ENCODE results near the gene IL12RB2. TPM values are rescaled to one million over a fixed set of nuclear protein-coding genes. Genes with fewer than 3 reads are reported as not detected.
"Not testable (repeated sequence)": the region's sequence is repeated elsewhere in the genome, so short reads cannot be mapped to it uniquely, and the experiment has no call there.

The IL12RB2 gene
- total RNA-seq, 5 donors from 2014 or later (not counting 1 experiment from before 2014, with no cell fraction given), result 1.3 to 3.5 (median 2.9) TPM

- H3K36me3 ChIP-seq (ENCODE audit: control insufficient read depth in 2 of 2, extremely low read depth in 1 of 2, insufficient read depth in 1 of 2, low read length in 1 of 2), result peaks cover 0 to 2% of the 10 kb centered on the region in 2 donors
- POLR2A ChIA-PET, result interaction anchor here (0.6 kb wide), 3 partner anchors 18 to 398 kb away, joined by 3 to 4 read pairs (median 3); no protein-coding TSS in a partner anchor
- no peak overlapping the region for H3K4me3 ChIP-seq (ENCODE audit: control insufficient read depth in 1 of 2, extremely low read depth in 1 of 2, low read length in 1 of 2)
- no peak for ATAC-seq (replicated peaks in 1 of 4)
- Mint-ChIP-seq H3K27me3 (no peaks in the 10 kb centered on the region), H3K9me3 (peaks cover 0 to 7% (median 3%) of the 10 kb centered on the region in 3 donors), H3K4me3 (no peak overlapping the region), H3K4me1 (no peaks in the 10 kb centered on the region), H3K36me3 (peaks cover 27% of the 10 kb centered on the region), H3K27ac (no peak overlapping the region)
- H3K27me3 ChIP-seq (replicated peaks in 1 of 2; ENCODE audit: control insufficient read depth in 2 of 2, extremely low read depth in 1 of 2, insufficient read depth in 2 of 2, low read length in 1 of 2), result no peaks in the 10 kb centered on the region
- CTCF ChIA-PET, result no interaction called here
- H3K27ac ChIP-seq (ENCODE audit: low read length), result no peak overlapping the region
- H3K9me3 ChIP-seq, result no peaks in the 10 kb centered on the region
- WGBS (ENCODE audit: insufficient coverage), result 90% methylated on average over 2 of the region's 3 CpGs
- DNase-seq, result no peak
- H3K4me1 ChIP-seq (ENCODE audit: control insufficient read depth in 1 of 2, extremely low read depth in 1 of 2, insufficient read depth in 2 of 2, low read length in 2 of 2), result no peaks in the 10 kb centered on the region
Observed at GRCh38 chr1:67390041-67390887, 82.6 kb downstream of the IL12RB2 start.

- Histone ChIP-seq H3K9me3 (no peaks in the 10 kb centered on the region), H3K4me1 (ENCODE audit: control insufficient read depth in 1 of 2, extremely low read depth in 1 of 2, insufficient read depth in 2 of 2, low read length in 2 of 2) (no peaks in the 10 kb centered on the region), H3K27me3 (replicated peaks in 1 of 2; ENCODE audit: control insufficient read depth in 2 of 2, extremely low read depth in 1 of 2, insufficient read depth in 2 of 2, low read length in 1 of 2) (no peaks in the 10 kb centered on the region), H3K36me3 (ENCODE audit: control insufficient read depth in 2 of 2, extremely low read depth in 1 of 2, insufficient read depth in 1 of 2, low read length in 1 of 2) (peaks cover 0 to 2% of the 10 kb centered on the region in 2 donors), H3K4me3 (ENCODE audit: control insufficient read depth in 1 of 2, extremely low read depth in 1 of 2, low read length in 1 of 2) (no peak overlapping the region), H3K27ac (ENCODE audit: low read length) (no peak overlapping the region)
- DNase-seq (peak in 2 of 35 experiments; percentile 1 to 11), ATAC-seq (replicated peaks in 1 of 4) (peak in 1 of 4 experiments; percentile 42)
- H3K4me1 Mint-ChIP-seq, result no peaks in the 10 kb centered on the region
- no peaks in the 10 kb centered on the region for H3K9me3 Mint-ChIP-seq
- no peaks in the 10 kb centered on the region for H3K27me3 Mint-ChIP-seq
- POLR2A ChIA-PET, result no interaction called here
- no peak overlapping the region for H3K27ac Mint-ChIP-seq
- H3K4me3 Mint-ChIP-seq, result no peak overlapping the region
- whole genome bisulfite sequencing (ENCODE audit: insufficient coverage), result 85% methylated on average over 9 of the region's 12 CpGs
- H3K36me3 Mint-ChIP-seq, result peaks cover 38% of the 10 kb centered on the region
- CTCF ChIA-PET, result interaction anchor here in 1 of 2 donors (0.6 kb wide), 1 partner anchor 78 kb away, joined by 5 read pairs; no protein-coding TSS in a partner anchor
Observed at GRCh38 chr1:67393240-67393639, 85.6 kb downstream of the IL12RB2 start.

DNA sequence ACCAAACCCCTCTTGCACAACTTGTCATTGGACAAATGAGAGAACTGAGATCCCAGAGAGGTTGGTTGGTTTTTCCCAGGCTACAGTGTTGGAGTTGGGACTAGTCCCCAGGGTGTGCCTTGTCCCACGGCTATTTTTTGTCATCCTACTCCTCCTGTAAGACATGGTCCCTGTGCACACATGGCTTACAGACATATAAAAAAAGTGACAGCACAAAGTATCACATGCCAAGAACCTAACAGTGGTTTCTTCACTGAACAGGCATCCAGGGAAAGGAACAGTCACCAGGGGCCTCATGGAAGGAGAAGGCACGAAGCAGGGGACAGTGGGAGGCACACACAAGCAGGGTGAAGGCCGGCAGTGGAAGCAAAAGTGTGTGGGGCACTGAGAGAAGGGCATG is 86.1 kb downstream of the IL12RB2 start:
- no peak overlapping the region for H3K4me3 ChIP-seq (ENCODE audit: control insufficient read depth in 1 of 2, extremely low read depth in 1 of 2, low read length in 1 of 2)
- ChIA-PET CTCF (no interaction called here), POLR2A (interaction anchor here in 1 of 2 donors (0.6 kb wide), 1 partner anchor 18 kb away, joined by 5 read pairs; no protein-coding TSS in a partner anchor)
- no peaks in the 10 kb centered on the region for H3K27me3 ChIP-seq (replicated peaks in 1 of 2; ENCODE audit: control insufficient read depth in 2 of 2, extremely low read depth in 1 of 2, insufficient read depth in 2 of 2, low read length in 1 of 2)
- peaks cover 0 to 2% of the 10 kb centered on the region in 2 donors for H3K36me3 ChIP-seq (ENCODE audit: control insufficient read depth in 2 of 2, extremely low read depth in 1 of 2, insufficient read depth in 1 of 2, low read length in 1 of 2)
- Mint-ChIP-seq H3K27me3 (no peaks in the 10 kb centered on the region), H3K4me1 (no peaks in the 10 kb centered on the region), H3K27ac (no peak overlapping the region), H3K4me3 (no peak overlapping the region), H3K36me3 (peaks cover 39% of the 10 kb centered on the region), H3K9me3 (no peaks in the 10 kb centered on the region)
- H3K9me3 ChIP-seq, result no peaks in the 10 kb centered on the region
- ATAC-seq (replicated peaks in 1 of 4) (no peak), DNase-seq (no peak)
- no peak overlapping the region for H3K27ac ChIP-seq (ENCODE audit: low read length)
- H3K4me1 ChIP-seq (ENCODE audit: control insufficient read depth in 1 of 2, extremely low read depth in 1 of 2, insufficient read depth in 2 of 2, low read length in 2 of 2), result no peaks in the 10 kb centered on the region
- WGBS (ENCODE audit: insufficient coverage), result 76% methylated on average over 2 of the region's 3 CpGs

GRCh38 chr1:67394548-67394947 is 86.9 kb downstream of the IL12RB2 start:
- 88% methylated on average over 4 of the region's 4 CpGs for WGBS (ENCODE audit: insufficient coverage)
- Histone ChIP-seq H3K27ac (ENCODE audit: low read length) (no peak overlapping the region), H3K9me3 (no peaks in the 10 kb centered on the region), H3K4me3 (ENCODE audit: control insufficient read depth in 1 of 2, extremely low read depth in 1 of 2, low read length in 1 of 2) (no peak overlapping the region), H3K27me3 (replicated peaks in 1 of 2; ENCODE audit: control insufficient read depth in 2 of 2, extremely low read depth in 1 of 2, insufficient read depth in 2 of 2, low read length in 1 of 2) (no peaks in the 10 kb centered on the region), H3K4me1 (ENCODE audit: control insufficient read depth in 1 of 2, extremely low read depth in 1 of 2, insufficient read depth in 2 of 2, low read length in 2 of 2) (no peaks in the 10 kb centered on the region), H3K36me3 (ENCODE audit: control insufficient read depth in 2 of 2, extremely low read depth in 1 of 2, insufficient read depth in 1 of 2, low read length in 1 of 2) (peaks cover 0 to 2% of the 10 kb centered on the region in 2 donors)
- H3K27me3 Mint-ChIP-seq, result no peaks in the 10 kb centered on the region
- DNase-seq (no peak), ATAC-seq (replicated peaks in 1 of 4) (no peak)
- H3K27ac Mint-ChIP-seq, result no peak overlapping the region
- ChIA-PET POLR2A (interaction anchor here in 1 of 2 donors (0.6 kb wide), 1 partner anchor 19 kb away, joined by 5 read pairs; no protein-coding TSS in a partner anchor), CTCF (no interaction called here)
- no peaks in the 10 kb centered on the region for H3K9me3 Mint-ChIP-seq
- no peaks in the 10 kb centered on the region for H3K4me1 Mint-ChIP-seq
- peaks cover 45% of the 10 kb centered on the region for H3K36me3 Mint-ChIP-seq
- no peak overlapping the region for H3K4me3 Mint-ChIP-seq

GRCh38 chr1:67399199-67399993 is 91.7 kb downstream of the IL12RB2 start:
- ATAC-seq (replicated peaks in 1 of 4) (no peak), DNase-seq (no peak)
- H3K4me1 ChIP-seq (ENCODE audit: control insufficient read depth in 1 of 2, extremely low read depth in 1 of 2, insufficient read depth in 2 of 2, low read length in 2 of 2), result no peaks in the 10 kb centered on the region
- H3K9me3 ChIP-seq, result no peaks in the 10 kb centered on the region
- H3K27me3 ChIP-seq (replicated peaks in 1 of 2; ENCODE audit: control insufficient read depth in 2 of 2, extremely low read depth in 1 of 2, insufficient read depth in 2 of 2, low read length in 1 of 2), result no peaks in the 10 kb centered on the region
- H3K36me3 ChIP-seq (ENCODE audit: control insufficient read depth in 2 of 2, extremely low read depth in 1 of 2, insufficient read depth in 1 of 2, low read length in 1 of 2), result peaks cover 0 to 2% of the 10 kb centered on the region in 2 donors
- Mint-ChIP-seq H3K4me3 (no peak overlapping the region), H3K27ac (no peak overlapping the region), H3K36me3 (peaks cover 24% of the 10 kb centered on the region), H3K9me3 (no peaks in the 10 kb centered on the region), H3K4me1 (peaks cover 0 to 2% (median 0%) of the 10 kb centered on the region in 3 donors), H3K27me3 (no peaks in the 10 kb centered on the region)
- WGBS (ENCODE audit: insufficient coverage), result no CpG with 5 or more reads among the region's 7 CpGs
- no peak overlapping the region for H3K27ac ChIP-seq (ENCODE audit: low read length)
- ChIA-PET CTCF (no interaction called here), POLR2A (no interaction called here)
- H3K4me3 ChIP-seq (ENCODE audit: control insufficient read depth in 1 of 2, extremely low read depth in 1 of 2, low read length in 1 of 2), result no peak overlapping the region

GRCh38 chr1:67400029-67400786 is 92.5 kb downstream of the IL12RB2 start:
- CTCF ChIA-PET; H3K27ac Mint-ChIP-seq; H3K27me3 Mint-ChIP-seq; H3K36me3 ChIP-seq (ENCODE audit: control insufficient read depth in 2 of 2, extremely low read depth in 1 of 2, insufficient read depth in 1 of 2, low read length in 1 of 2); H3K4me3 Mint-ChIP-seq; H3K9me3 Mint-ChIP-seq; DNase-seq; H3K4me1 Mint-ChIP-seq; ATAC-seq (replicated peaks in 1 of 4); H3K4me1 ChIP-seq (ENCODE audit: control insufficient read depth in 1 of 2, extremely low read depth in 1 of 2, insufficient read depth in 2 of 2, low read length in 2 of 2); H3K27ac ChIP-seq (ENCODE audit: low read length); H3K4me3 ChIP-seq (ENCODE audit: control insufficient read depth in 1 of 2, extremely low read depth in 1 of 2, low read length in 1 of 2); H3K27me3 ChIP-seq (replicated peaks in 1 of 2; ENCODE audit: control insufficient read depth in 2 of 2, extremely low read depth in 1 of 2, insufficient read depth in 2 of 2, low read length in 1 of 2); H3K9me3 ChIP-seq; POLR2A ChIA-PET: not testable (repeated sequence)
- 91% methylated on average over 6 of the region's 12 CpGs for WGBS (ENCODE audit: insufficient coverage)
- H3K36me3 Mint-ChIP-seq, result peaks cover 24% of the 10 kb centered on the region

All from T-cell (primary cell).